ENCODE data around the gene NFIA.

NFIA gene

DNA sequence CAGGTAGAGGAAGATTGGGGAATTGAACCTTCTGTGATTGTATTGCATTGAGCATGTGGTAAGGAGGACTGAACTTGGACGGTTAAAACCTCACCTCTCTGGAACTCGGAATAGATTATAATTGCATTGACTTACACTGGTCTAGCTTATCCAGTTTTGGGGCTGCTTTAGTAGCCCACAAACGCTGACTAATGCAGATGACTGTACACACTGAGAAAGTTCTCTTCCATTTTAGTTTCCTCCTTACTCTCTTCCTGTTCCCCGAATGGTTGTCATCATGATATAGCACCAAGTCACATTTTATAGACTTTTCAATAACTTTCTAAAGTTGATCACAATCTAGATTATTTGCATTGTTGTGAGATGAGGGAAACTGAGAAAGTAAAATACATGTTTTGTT, 78.2 kb downstream of the NFIA start:
- no peak for DNase-seq

DNA sequence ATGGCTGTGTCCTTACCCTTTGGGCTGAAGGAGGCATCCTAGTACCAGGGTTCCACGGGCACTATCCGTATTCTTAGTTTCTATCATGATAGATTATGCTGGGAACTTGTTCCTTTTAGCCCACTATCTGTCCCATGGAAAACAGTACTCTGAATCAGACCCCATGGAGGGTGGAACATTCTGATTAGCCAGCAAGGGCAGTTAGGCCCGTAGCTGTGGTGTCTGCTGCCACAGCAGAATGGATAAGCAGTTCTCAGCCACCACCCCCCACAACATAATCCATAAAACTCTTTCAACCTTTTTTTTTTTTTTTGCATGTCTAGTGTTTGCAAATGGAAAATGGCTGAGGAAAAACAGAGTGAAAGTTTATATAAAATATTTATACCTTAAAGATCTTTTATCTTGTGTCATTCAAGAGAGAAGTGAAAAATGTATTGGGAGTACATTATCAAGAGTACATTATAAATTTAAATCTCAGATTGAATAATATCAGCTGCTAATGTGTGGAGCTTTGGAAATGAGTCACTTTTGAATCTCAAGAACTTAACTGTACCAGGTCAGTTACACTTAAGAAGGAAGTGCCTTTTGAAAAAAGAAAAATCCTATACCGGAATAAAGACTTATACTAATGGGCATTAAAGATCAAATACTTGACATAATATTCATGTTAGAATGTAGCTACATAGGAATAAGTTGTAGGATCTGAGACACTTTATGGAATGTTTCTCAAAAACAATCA, 80.3 kb downstream of the NFIA start:
- DNase-seq, result no peak

DNA sequence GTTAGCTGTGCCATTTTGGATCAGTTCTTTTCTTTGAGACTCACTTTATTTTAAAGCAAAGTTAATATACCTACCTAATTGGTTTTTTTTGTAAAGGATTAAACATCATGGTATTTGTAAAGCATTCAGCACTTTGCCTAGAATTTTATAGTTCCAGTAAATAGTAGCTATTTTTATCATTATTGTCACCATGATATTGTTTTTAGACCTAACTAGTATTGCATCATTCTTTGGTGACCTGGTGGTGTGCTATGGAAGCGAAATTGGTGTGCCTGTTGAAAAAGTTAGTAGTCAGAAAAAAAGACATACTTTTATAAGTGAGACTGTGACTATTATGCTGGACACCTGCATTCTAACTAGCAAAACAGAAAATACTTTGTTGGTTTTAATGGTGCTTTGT, 81.0 kb downstream of the NFIA start:
- DNase-seq, result no peak

DNA sequence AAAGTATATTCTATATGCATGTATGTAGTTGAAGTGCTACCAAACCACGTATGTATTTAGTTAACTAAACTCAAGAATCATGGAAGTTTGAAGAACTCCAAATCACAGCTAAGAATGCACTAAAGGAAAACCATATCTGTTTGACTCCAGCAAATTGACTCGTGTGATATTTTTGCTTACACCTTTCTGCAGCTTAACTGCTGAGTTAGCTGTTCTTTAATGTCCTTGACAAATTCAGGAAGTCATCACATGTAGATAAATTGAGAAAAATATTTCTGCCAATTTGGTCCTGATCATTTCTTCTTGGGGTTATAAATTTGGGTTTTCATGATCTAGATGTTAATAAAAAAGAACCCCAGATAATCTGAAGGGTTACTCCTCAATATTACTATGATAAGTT, 83.0 kb downstream of the NFIA start:
- DNase-seq, result no peak

DNA sequence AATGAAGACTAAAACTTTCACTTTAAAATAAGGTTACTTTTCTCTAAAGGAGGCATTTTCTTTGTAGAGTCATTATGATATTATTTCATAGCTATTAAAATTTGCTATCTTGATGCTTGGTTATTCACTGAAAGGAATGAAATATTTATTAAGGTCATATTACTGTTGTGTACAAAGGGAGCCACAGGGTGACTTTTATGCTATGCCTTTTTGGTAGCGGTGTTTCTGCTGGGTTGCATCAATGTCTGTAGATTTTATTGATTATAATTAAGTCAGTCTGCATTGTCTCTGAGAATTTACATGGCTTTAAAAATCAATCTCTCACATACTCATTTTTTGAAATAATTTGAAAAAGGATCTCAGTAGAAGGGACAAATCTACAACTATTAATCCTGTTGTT, 84.9 kb downstream of the NFIA start:
- DNase-seq, result no peak

DNA sequence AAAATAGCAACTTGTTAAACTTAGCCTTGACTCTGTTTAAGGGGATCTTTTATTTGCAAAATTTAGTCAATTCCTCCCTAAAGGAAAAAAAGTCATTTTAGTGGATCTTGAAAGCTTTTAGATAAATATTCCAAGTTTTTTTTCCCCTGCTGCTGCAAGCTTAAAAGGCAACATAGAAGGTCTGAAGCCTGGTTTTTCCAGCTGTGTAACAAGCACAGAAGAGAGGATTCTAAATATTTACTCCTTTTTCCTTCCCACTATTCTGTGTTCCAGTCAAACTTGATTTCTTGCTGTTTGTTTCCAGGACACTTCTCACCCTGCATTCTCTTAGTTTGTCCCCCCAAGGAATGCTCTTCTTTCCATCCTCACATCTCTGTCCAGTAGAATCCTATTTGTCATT, 86.7 kb downstream of the NFIA start:
- DNase-seq, result no peak

DNA sequence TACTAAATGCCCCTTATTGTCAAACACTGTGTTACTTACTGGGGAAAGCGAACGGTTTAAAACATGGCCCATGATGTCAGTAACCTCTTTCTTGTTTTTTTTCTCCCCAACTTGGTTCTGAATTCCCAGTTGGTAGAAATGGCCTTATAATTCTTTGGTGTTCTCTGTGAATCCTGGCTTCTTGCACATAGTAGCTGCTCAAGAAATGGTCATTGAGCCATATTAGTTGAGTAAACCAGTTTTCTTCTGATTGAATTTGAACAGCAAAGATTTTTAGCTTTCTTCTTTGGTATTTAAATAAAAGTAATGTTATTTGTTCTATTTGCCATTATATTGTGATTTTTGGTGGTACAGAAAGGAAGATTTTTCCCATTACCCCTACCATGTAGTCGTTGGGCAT, 87.3 kb downstream of the NFIA start:
- DNase-seq, result no peak

DNA sequence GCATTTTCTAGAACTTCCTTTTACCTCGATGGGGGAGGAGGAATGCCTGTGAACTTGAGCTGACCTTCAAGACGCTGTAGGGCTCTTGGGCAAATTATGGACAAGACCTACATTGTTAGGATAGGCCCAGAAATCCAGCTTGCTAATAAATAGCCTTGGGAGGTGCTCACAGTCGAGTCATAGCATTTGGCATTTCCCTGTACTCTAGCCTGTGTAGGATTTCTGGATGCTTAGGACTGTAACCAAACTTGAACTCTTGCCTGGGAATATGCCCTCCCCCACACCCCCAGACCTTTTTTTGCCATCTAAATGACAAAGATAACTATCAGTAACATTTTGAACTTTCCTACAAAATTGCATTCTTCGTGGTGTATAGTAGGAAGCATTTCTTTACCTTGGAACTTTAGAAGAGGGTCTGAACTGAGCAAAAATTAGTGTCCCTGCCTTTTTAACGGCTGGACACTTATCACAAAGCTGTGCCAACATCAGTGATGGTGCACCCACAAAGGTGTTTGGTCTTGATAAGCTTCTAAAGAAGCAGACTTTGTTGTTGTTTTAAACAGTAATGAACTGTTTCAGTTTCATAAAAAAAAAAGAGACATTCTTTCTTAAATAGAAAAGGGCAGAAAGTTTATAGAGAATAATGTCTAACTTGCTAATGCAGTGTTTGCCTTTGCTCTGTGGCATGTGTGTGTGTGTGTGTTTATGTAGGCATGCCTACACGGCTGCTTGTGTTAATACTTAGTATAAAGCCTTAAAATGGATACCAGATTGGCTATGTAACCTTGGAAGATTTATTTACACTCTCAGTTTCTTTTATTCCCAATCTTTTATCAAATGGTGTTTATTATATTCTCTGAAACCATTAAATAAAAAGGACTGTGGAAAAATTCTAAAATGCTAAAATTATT, 88.2 kb downstream of the NFIA start:
- no peak for DNase-seq

DNA sequence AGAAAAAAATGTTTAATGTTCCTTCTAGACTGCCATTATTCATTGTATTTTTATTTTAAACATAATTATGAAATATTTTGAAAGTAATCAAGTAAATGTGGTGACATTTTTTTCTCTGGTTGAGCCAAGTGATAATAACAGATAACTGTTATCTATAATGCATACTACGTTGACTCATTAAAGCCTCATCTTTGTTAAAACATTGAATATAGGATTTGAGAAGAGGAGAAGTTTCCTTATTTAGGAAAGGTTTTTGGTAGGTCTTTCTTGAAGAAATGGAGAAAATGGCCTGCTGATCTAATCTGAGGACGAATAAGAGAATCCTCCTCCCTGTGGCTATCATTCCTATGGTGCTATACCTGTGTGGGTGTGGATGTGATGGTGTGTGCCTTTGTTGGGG, 89.0 kb downstream of the NFIA start:
- DNase-seq, result no peak

DNA sequence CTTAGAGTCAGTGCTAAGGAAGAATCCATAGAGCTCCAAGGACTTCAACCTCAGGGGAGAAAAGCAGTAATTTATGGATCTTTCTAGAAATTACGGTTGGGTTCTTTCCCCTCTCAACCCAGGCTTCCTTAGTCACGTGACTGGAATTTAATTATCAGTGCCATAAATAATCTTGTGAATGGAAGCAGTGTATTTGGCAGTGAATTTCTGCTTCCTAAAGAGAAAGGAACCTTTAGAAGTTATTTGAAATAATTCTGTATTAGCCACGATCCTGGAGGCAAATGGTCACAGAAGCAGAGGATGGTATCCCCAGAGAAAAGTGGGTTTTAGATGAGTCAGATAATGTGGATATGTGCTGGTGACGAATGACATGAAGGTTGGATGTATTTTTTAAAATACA, 89.6 kb downstream of the NFIA start:
- DNase-seq, result no peak

DNA sequence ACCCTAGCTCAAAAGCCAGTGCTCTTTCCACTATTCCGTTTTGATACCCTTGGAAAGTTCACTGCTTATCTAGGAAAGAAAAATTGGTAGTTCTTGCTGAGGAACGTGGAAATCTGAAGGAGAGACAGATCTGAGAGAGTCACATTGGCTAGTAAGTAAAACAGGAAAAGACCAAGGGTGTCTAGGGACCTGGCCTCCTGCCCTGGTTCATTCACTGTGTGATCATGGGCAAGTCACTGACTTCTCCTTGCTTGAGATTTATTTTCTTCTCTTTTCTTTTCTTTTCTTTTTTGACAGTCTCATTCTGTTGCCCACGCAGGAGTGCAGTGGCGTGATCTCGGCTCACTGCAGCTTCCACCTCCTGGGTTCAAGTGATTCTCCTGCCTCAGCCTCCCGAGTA, 90.8 kb downstream of the NFIA start:
- no peak for DNase-seq

DNA sequence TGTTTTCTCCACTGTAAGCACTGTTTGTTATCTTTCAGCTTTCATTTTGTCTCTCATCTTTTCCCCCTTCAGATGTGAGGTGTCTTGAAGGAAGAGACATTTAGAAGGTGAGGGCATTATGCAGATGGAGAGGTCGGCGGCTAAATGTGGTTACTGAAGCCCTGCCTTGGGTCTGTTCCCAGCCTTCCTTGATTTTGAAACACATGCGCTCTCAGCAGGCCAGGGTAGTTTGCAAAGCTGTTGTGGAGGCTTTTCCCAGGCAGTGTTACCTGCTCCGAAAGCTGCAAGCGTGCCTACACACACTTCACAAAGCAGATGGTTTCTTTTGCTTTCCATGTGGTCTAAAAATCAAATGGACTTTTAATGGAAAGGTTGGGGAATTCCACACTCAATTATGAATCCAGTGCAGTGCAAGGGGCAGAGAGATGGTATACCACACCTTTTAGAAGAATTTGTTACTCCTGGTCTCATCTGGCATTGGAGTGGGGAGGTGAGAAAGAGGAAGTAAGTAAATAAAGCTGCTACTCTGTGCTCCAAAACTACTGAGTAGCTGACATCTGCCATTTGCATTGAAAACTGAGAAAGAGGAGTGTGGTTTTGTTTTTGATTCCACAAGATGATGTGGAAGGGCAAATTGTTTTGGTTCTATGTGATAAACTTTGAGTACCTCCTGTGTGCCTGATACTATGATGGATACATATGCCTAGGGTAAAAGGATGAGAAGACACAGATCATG, 91.9 kb downstream of the NFIA start:
- DNase-seq, result no peak

DNA sequence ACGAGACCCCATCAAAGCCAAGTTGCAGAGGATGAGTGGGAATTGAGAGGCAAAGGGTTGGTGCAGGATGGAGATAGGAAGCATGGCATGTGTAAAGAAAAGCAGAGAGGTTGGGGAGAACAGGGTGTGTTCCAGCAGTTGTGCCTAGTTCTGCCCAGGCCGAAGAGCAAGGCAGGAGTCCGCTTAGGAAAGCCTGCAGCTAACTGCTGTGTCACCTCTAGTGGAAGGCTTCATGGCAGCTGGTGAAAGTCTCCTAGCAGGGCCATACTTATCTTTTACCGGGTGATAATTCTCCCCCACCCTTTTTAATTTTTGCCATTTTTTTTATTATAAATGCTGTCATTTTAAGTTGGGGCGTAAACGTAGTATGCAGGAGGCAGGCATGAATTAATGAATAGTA, 93.6 kb downstream of the NFIA start:
- no peak for DNase-seq

DNA sequence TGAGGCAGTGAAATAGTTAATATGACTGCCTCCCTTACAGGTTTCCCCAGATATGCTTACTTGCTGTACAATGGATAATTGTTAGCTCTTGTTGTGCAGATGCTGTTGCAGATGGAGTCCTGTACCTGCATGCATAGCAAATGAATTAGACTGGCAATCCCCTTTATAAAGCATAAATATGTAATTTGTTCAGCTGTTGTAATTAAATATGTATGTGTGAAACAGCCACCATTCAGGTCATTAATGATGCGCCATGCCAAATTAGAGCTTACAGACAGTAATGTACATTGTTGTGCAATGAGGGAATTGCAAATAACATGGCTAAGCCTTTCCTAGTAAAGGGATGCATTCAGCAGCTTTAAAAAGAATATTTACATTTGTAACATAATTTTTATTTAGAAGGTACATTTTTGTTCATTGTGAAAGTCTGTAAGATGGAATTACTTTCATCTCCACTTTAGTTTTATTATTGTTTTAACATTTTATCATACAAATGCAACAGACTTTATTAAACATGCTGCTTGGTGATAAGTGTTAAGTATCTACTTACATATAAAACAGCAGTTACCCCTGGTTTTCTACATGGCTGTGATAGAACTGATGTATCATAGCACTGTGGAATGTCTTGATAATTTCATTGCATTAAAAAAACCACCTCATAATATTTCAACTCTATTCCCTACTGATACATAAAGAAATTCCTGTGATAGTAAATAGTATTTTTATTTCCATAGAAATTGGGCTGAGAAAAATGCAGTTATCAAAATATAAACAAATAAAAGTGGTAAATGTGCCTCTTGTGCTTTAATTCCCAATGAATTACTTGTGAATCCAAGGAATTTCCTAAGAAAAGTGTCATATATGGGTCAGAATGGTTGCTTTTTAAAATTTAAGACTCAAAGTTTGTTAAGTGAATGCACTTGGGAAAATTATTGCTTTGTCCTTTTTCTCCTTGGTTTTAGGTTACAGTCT, 99.0 kb downstream of the NFIA start:
- no peak for DNase-seq

DNA sequence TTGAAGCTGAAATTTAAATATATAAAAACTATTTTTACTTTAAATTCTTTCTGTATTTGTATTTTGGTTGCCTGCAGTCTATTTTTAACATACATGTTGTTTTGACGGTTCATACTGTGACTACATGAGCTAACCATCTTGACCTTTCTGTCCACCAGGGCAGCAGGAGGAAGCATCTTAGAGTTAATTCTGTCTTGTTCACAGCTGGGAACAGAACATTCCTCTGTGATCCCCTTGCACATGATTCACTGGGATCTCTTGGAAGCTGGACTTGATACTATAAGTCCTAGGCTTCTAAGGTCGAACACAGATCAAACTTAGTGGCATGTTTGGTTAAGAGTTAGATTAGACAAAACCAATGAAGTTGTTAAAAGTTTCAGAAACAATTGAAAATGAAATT, 99.7 kb downstream of the NFIA start:
- no peak for DNase-seq

DNA sequence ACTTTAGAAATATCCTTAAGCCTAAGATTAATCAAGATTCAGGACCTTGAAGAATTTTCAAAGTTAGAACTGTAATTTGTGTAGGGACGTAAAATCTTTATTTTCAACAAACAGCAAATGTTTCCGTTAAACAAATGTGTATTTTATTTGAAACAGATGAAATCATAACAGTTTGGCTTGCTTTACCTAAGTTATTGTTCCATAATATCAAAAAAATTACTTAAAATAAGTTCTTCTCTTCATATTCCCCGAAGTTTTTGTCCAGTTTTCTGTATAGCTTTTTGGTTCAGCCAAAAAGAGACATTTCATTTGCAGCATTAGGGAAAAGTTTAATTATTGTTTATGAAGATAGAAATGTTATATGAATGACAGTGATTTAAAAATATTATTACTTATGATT, 100.1 kb downstream of the NFIA start:
- DNase-seq, result no peak

DNA sequence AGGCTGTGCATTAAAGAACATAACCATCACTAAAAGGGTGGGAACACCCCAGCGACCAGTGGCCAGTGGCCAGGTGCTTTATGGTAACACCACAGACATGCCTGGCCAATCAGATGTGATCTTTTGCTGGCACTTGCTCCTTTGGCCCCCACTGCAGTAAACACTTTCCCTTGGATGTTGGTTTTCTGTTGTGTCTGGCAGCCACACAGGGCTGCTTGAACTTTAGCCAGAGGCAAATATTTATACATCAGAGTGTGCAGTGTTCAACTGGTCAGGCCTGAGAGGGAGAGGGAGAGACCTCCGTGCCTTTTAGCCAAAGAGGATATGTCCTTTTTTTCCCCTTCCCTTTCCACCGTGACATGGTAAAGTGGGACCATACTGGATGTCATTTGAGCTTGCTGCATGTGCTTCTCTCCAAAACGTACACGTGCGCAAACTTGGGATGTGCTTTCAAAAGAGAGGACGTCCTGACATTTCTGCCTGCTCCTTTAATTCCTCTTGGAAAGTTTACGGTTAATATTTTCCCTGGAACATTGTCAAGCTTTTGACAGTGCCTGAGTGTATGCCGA, 101.2 kb downstream of the NFIA start:
- DNase-seq, result no peak

DNA sequence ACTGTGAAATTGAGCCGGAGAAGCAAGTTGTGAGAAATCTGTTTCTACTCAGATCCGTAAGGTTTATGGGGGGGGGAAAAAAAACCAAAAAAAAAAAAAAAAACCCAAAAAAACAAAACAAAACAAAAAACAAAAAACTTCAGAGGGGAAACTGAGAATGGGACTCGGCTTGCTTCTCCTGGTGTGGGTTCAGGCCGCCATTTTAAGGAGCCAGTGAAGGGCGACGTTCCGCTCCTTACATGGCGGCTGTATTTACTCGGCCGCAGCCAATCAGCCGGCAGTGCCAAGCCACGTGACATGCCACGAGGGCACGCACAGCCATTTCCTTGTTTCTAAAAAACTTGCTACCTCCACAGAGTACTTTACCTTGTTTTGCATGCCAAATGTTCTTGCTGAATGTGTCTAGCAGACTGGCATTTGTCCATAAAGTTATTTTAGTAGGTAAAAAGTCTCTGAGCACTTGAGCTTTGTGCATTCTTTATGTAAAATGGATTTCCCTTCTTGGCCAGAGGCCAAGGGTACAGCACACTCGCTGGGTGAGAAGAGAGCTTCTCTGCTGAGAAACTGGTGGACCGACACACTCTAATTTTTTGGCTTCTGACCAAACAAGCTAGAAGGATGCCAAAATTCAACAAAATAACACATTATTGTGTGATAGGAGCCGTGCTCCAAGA, 101.8 kb downstream of the NFIA start:
- no peak for DNase-seq

DNA sequence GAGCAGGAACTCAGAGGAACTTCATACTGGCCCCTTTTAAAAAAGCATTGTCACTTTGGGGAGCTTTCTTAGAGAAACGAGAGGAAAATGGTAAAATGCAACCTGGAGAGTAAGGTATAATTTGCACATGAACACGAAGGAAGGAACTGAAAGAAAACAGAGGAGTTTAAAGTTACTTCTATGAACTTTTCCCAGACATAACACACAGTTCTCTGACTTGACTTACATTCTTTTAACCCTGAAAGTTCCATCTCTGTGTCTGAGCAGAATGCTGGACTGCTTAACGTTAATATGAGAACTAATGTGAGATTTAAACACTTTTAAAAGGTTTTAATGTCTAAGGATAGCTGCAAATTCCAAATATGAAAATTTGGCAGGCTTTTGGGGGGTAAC, 102.3 kb downstream of the NFIA start:
- DNase-seq, result no peak

DNA sequence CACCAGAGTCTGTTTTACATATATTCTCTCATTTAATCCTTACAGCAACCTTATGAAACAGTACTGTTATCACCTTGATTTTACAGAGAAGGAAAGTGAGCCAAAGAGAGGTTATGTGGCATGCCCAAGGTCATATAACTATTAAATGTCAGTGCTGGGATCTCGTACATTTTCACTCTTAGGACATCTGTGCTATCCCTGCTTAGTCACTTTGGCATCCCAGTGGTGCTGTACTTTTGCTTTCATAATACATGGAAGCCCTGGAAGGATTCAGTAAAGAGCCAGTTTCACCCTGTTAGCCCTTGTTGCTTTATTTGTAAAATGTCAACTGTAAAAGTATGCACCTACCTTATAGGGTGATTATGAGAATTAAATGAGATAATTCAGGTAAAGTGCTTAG, 104.4 kb downstream of the NFIA start:
- no peak for DNase-seq

DNA sequence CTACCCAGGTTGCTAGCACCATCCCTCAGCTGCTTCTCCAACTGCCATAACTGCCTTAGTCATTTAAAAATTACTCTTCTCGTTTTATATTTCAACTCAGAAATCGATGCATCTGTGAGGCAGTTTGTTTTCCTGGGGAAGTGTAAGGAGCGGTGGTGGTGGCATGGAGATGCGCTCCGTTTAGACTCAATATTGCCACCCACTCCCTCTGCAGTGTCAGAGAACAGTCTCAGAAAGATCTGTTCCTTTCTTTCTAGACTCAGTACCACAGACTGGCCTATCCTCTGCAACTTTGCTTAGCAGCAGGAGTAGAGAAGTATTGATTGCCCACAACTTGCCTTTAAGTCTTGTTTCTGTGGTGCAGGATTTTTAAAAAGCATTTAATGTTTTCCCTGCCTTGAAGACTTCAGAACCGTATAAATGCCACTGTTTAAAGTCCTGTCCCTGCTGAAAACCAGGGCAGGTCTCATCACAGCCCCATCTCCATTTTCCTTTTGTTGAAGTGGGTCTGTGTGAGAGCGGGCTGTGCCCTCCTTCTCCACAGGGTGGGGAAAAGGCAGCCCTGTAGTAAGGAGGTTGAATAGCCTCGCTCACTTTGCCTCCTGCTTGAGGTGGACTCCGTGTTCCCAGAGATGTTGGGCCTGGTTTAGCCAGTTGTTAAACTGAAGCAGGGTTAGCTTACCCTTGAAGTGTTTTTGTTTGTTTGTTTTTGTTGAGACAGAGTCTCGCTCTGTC, 105.2 kb downstream of the NFIA start:
- no peak for DNase-seq
